HG03439 (cell line): Measurements from ENCODE around the gene RAF1.
A peak's percentile ranks its signal among the peaks of the same experiment; 100 is the strongest.
"Not testable (repeated sequence)": the region's sequence is repeated elsewhere in the genome, so short reads cannot be mapped to it uniquely, and the experiment has no call there.

Experiments used
- ATAC-seq: cut with Tn5 transposase; IDR thresholded peaks from one replicate; pipeline ENCODE4 v1.9.1; 2021; ENCODE audit warnings: mild to moderate bottlenecking, moderate library complexity; ENCODE audit not compliant: unreplicated experiment

RAF1 gene

GRCh38 chr3:12663936-12664908 lies at the start of gene RAF1:
TSS of gene RAF1 (minus strand) at chr3:12664117. CDS start at chr3:12618721, 45,396 bp downstream.
- ATAC-seq, result peak; percentile 96

- ATAC-seq, result no peak
Observed at GRCh38 chr3:12710062-12710461, 46.1 kb upstream of the RAF1 start.

DNA sequence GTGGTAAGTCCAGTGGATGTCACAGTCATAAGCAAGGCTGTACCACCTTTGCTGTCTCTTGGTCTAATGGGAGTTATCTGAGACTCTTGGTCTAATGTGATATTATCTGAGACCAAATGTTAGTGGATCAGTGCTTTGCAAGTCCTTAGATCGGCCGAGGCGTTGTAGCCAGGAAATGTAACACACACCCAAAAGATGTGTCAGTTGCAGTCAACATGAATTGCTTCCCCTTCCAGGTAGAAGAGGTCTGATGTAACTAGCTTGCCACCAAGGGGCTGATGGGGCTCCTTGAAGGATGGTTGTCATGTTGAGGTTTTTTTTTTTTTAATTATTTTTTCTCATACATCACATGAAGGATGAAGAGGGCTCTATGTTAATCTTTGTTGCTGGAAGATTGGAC lies 45.4 kb upstream of the RAF1 start:
- no peak for ATAC-seq

- ATAC-seq, result no peak
Observed at GRCh38 chr3:12708584-12709192, 44.8 kb upstream of the RAF1 start.

DNA sequence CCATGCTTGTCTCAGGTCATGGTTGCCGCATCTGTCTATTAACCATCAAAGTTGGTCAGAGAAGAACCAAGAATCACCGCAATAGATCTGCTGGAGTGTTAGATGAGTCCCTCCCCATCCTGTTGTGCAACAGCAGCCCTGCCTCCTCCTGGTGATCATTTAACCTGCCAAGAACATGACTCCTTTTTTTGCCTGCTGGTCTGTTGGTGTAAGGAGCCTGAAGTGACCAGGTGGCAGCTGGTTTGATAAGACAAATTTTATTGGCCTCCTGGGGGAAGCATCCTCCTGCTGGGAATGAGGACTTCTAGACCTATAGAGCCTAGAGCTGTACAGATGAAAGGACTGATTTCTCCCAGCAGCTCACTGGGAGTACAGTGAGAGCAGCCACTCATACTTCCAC lies 43.5 kb upstream of the RAF1 start:
- ATAC-seq, result no peak

DNA sequence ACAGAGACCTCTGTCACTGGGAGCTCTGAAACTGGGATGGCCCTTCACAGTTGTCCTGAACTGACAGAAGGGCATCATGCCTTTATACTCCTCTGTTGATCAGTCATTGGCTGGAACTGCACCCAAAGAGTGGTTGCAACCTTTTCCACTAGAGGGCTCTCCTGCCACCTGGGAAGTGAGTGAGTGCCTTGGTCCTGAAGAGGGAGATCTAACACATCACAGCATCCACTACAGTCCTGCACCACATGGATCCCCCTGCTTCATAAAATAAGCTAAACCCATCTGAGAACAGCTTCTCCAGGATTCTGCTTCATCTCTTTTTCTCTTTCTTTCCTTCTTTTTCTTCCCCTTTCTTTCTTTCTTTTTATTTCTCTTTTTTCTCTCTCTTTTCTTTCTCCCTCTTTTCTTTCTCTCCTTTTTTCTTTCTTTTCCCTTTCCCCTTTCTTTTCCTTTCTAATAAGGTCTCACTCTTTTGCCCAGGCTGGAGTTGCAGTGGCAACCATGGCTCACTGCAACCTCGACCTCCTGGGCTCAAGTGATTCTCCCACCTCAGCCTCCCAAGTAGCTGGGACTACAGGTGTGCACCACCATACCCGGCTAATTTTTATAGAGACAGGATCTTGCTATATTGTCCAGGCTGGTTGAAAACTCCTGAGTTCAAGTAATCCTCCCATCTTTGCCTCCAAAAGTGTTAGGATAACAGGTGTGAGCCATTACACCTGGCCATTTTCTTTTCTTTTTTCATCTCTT lies 42.8 kb upstream of the RAF1 start:
- peak; percentile 88 for ATAC-seq

- no peak for ATAC-seq
Observed at GRCh38 chr3:12705981-12706380, 42.1 kb upstream of the RAF1 start.

GRCh38 chr3:12705374-12705926 lies 41.5 kb upstream of the RAF1 start:
- no peak for ATAC-seq

DNA sequence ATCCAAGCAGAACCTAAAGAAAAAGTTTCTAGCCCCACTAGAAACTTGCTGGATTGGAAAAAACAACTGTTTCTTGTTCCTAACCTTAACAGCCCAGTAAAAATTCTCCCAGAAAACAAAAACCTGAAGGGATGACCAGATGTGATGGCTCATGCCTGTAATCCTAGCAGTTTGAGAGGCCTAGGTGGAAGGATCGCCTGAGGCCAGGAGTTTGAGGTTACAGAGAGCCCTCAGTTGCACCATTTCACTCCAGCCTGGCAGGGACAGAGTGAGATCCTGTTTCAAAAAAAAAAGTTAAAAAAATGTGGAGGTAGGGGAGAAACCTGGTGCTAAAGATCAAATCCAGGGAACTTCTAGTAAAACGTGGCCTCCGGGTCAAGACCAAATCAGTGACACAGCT lies 38.6 kb upstream of the RAF1 start:
- ATAC-seq, result no peak

DNA sequence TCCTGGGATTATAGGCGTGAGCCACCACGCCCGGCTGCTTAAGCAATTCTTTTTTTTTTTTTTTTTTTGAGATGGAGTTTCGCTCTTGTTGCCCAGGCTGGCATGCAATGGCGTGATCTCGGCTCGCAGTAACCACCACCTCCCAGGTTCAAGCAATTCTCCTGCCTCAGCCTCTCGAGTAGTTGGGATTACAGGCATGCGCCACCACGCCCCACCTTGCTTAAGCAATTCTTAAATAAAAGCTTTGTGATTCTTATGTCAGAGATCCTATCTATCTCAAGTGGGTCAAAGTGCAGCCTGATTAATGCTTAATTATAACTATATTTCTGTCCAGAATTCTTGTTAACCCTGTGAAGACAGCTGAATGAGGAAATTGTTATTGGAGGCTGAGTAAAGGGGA lies 37.7 kb upstream of the RAF1 start:
- ATAC-seq, result not testable (repeated sequence)

GRCh38 chr3:12700800-12701199 lies 36.9 kb upstream of the RAF1 start:
- ATAC-seq, result no peak

- no peak for ATAC-seq
Observed at GRCh38 chr3:12695916-12696315, 32.0 kb upstream of the RAF1 start.

GRCh38 chr3:12695112-12695511 lies 31.2 kb upstream of the RAF1 start:
- ATAC-seq, result no peak

- ATAC-seq, result no peak
Observed at GRCh38 chr3:12692444-12692843, 28.5 kb upstream of the RAF1 start.

GRCh38 chr3:12689997-12690711 lies 26.2 kb upstream of the RAF1 start:
- ATAC-seq, result no peak

DNA sequence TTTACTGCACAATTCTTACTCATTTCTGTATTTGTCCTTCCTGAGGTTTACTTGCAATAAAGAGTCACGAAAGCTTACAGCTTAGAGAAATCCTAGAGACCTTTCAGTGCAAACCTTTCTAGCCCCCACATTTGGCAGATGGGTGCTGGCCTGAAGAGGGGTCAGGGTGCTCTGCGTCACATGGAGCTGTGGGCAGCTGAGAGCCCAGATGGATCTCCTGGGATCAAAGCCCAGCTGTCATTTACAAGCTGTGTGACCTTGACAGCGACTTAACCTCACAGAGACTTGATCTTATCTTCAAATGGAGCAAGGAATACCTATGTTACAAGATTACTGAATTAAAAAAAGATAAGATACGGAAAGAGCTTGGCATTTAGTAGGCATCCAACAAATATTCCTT lies 24.0 kb upstream of the RAF1 start:
- no peak for ATAC-seq

DNA sequence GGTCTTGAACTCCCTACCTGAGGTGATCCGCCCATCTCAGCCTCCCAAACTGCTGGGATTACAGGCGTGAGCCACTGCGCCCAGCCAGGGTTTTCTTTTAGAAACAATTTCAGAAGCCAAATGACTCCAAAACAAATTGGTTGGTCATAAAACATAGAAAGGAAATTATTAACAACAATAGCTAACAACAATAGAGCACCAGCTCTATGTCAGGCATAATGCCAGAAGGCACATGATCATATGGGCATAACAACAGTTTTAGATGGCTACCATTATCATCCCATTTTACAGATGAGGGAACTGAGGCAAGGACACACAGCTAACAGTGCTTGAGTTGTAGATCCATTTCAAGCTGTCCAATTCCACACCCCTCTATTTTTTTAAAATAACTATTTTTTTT lies 22.2 kb upstream of the RAF1 start:
- ATAC-seq, result no peak

DNA sequence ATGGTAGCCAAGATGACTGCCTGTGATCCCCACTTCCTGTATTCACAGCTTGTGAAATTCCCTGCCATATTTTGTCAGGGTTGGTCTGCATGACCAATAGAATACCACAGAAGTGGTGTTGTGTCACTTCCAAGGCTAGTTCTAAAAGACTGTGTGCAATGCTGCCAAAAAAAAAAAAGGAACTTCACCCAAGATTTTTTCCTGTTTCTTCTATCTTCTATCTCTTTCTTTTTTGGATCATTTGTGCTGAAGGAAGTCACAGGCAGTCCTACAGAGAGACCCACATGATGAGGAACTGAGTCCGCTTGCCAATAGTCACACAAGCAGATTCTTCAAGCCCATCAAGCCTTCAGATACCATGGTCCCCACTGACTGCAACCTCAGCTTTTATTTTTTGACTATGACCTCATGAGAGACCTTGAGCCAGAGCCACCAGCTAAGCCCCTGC lies 18.1 kb upstream of the RAF1 start:
- ATAC-seq, result no peak

DNA sequence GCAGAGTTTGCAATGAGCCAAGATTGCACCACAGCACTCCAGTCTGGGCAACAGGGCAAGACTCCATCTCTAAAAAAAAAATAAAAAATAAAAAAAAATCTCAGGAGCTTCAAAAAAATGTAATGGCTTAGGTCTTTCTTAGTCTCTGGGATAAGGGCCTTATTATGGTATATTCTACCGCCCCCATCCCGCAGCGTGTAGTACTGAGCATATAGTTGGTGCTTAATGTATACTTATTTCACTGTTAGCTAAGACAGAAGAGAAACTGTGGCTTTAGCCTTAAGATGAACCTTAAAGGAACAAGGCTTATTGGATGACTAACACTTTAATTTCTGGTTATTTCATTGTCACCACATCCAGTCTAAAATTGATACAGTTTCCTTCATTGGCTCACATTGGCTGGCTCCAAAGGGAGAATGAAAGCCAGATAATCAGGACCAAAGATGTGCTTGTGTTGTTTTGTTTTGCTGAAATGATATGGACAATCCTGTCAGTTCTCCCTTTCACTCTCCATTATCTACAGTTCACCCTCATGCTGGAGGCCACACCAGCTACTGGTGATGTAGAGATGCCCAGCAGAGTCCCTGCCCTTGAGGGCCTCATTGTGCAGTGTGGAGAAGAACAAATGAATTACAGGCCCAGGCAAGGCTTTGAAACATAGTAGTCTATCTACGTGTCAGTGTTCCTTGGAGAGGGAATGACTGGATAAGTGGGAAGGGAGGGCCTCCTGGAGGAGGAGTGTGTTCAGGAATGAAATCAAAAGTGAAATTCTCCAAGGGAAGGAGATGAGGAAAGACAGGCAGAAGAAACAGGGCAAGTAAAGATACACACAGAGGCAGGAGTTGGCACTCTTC lies 17.4 kb upstream of the RAF1 start:
- no peak for ATAC-seq

DNA sequence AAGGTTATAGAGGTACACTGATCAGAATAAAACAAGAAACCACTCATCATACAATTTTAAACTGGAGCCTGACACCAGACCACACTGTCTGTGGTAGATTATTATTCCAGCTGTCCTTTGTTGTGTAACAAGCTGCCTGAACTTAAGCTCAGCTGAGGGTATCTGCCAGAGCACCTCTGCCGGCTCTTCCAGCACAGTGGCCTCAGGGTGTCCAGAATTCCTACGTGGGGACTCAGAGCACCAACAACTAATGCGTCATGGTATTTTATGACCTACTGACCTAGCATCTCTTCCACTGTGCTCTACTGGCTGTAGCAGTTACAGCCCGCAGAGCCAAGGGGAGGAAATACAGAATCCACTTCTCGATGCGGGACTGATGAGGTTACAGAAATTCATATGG lies 15.6 kb upstream of the RAF1 start:
- ATAC-seq, result no peak
